Body of pancreas (tissue), 4 donors: ENCODE measurements around the gene WNK1. TPM values are rescaled to one million over a fixed set of nuclear protein-coding genes. Genes with fewer than 3 reads are reported as not detected.

Source experiments
- ATAC-seq: fragments of 150-250 bp; one replicate; pipeline ENCODE4 v1.9.1; 2016
- DNase-seq, 4 donors: peaks; one replicate each; pipeline ENCODE4 v3.0.0-alpha.2; 2019
- H3K27ac ChIP-seq, 4 donors: fragments of 200-600 bp; sonication (generic); 1 replicate in 3 of 4; 2 replicates in 1 of 4; pipeline versions ENCODE4 v1.5.1 to v1.6.1; 2016 to 2019; ENCODE audit warnings: mild to moderate bottlenecking in 1 of 4, mixed read lengths in 1 of 4, moderate library complexity in 1 of 4
- H3K27me3 ChIP-seq, 2 donors: fragments of 200-600 bp; sonication (generic); one replicate each; pipeline ENCODE4 v1.6.0; 2016; ENCODE audit warnings: mild to moderate bottlenecking in 1 of 2
- H3K36me3 ChIP-seq, 2 donors: fragments of 200-600 bp; sonication (generic); replicated peaks in 1 of 2; 2 replicates each; pipeline ENCODE4 v1.5.1; 2016; ENCODE audit warnings: low read depth in 2 of 2; ENCODE audit not compliant: insufficient read depth in 1 of 2
- H3K4me1 ChIP-seq: fragments of 200-600 bp; sonication (generic); one replicate; pipeline ENCODE4 v1.6.0; 2016
- H3K4me3 ChIP-seq, 2 donors: fragments of 200-600 bp; sonication (generic); 1 replicate in 1 of 2; 2 replicates in 1 of 2; pipeline ENCODE4 v1.5.1; 2016 to 2019
- H3K9me3 ChIP-seq, 3 donors: fragments of 200-600 bp; sonication (generic); 1 replicate in 2 of 3; 2 replicates in 1 of 3; pipeline ENCODE4 v1.5.1; 2016
- CTCF ChIP-seq, 7 experiments: fragments of 450-650 bp in 4 of 7; fragments of 200-600 bp in 3 of 7; sonication (generic) in 3 of 7; IDR thresholded peaks; one replicate each; pipeline ENCODE4 v1.5.1; 2016 to 2019; ENCODE audit warnings: antibody characterized with exemption in 7 of 7
- POLR2A ChIP-seq, 3 donors: fragments of 450-650 bp; IDR thresholded peaks; one replicate each; pipeline ENCODE4 v1.6.1; 2016; ENCODE audit warnings: antibody characterized with exemption in 3 of 3, mild to moderate bottlenecking in 2 of 3
- WGBS, 2 donors: methylation state at CpG; one replicate each; pipeline ENCODE4 v1.1.5; 2017; 5-methylcytosine and 5-hydroxymethylcytosine counted together
- intact Hi-C: fragments of 100-400 bp; cut with DNase I; formaldehyde crosslinking; loops from one replicate; pipeline ENCODE4 v1.15.1; 2023
- total RNA-seq, 2 donors: library from RNA; depleted of rRNA; stranded (reverse); fragments of >200 nt; gene quantifications; one replicate each; pipeline ENCODE4 v1.1.0, GENCODE V29; 2016

Gene WNK1
- total RNA-seq, 2 donors from 2014 or later, result 56.6 to 96.6 TPM

- Histone ChIP-seq H3K27ac (no peak overlapping the region), H3K9me3 (no peaks in the 10 kb centered on the region), H3K4me1 (peaks cover 12% of the 10 kb centered on the region), H3K27me3 (no peaks in the 10 kb centered on the region), H3K4me3 (no peak overlapping the region), H3K36me3 (no peaks in the 10 kb centered on the region)
- ATAC-seq, result no peak
- TF ChIP-seq CTCF (IDR thresholded peaks at IDR 0.05) (no peak), POLR2A (IDR thresholded peaks at IDR 0.05) (no peak)
- DNase-seq, result no peak
- intact Hi-C loops, result no loop called here
Measured at GRCh38 chr12:946212-946611, 193.8 kb downstream of the WNK1 start.

GRCh38 chr12:946631-947030, 194.3 kb downstream of the WNK1 start:
- H3K27me3 ChIP-seq, result no peaks in the 10 kb centered on the region
- ATAC-seq (no peak), DNase-seq (no peak)
- H3K4me3 ChIP-seq, result no peak overlapping the region
- no peak overlapping the region for H3K27ac ChIP-seq
- WGBS, 2 donors, result 54 to 70% methylated on average over 6 of the region's 6 CpGs
- H3K9me3 ChIP-seq, result no peaks in the 10 kb centered on the region
- no peaks in the 10 kb centered on the region for H3K36me3 ChIP-seq
- no peak for TF ChIP-seq CTCF (IDR thresholded peaks at IDR 0.05)
- no peak for TF ChIP-seq POLR2A (IDR thresholded peaks at IDR 0.05)
- intact Hi-C loops, result no loop called here
- peaks cover 12% of the 10 kb centered on the region for H3K4me1 ChIP-seq

GRCh38 chr12:948238-948637, 195.9 kb downstream of the WNK1 start:
- no peaks in the 10 kb centered on the region for H3K27me3 ChIP-seq
- no peak for ATAC-seq
- 82 to 93% methylated on average over 9 of the region's 9 CpGs for WGBS, 2 donors
- intact Hi-C loops, result no loop called here
- no peak for DNase-seq
- peaks cover 12% of the 10 kb centered on the region for H3K4me1 ChIP-seq
- no peaks in the 10 kb centered on the region for H3K9me3 ChIP-seq
- H3K4me3 ChIP-seq, result no peak overlapping the region
- peak overlapping the region in 3 of 4 donors; percentile 80 to 93 (median 85) for H3K27ac ChIP-seq
- no peaks in the 10 kb centered on the region for H3K36me3 ChIP-seq
- TF ChIP-seq POLR2A (IDR thresholded peaks at IDR 0.05) (no peak), CTCF (IDR thresholded peaks at IDR 0.05) (no peak)

- WGBS, 2 donors, result 0 to 1% methylated on average over 38 to 57 of the region's 58 CpGs
- no peaks in the 10 kb centered on the region for H3K9me3 ChIP-seq
Measured at GRCh38 chr12:949453-950191, 197.2 kb downstream of the WNK1 start, which contains the start of gene RAD52. TSS of gene RAD52 (minus strand) at chr12:949694. CDS start at chr12:933058, 16,636 bp downstream.

More at GRCh38 chr12:949453-950191, 197.2 kb downstream of the WNK1 start, which contains the start of gene RAD52:
- H3K27ac ChIP-seq, result peak within 1 kb of the TSS; percentile 76 to 93 (median 82)
- DNase-seq (peak; percentile 98 to 99 (median 98)), ATAC-seq (peak; percentile 97)
- intact Hi-C loops, result loop anchor here (10.0 kb wide), 1 partner anchor 385 kb away; no protein-coding TSS in a partner anchor
- H3K36me3 ChIP-seq, result no peaks in the 10 kb centered on the region
- H3K4me3 ChIP-seq, result peak within 1 kb of the TSS; percentile 27 to 60
- no peaks in the 10 kb centered on the region for H3K27me3 ChIP-seq
- H3K4me1 ChIP-seq, result peaks cover 12% of the 10 kb centered on the region
- TF ChIP-seq CTCF (IDR thresholded peaks at IDR 0.05), result peak; percentile 96 to 99 (median 98)
- peak; percentile 60 to 88 (median 88) for TF ChIP-seq POLR2A (IDR thresholded peaks at IDR 0.05)
